ENCODE measurements around the gene MPO. TPM values are rescaled to one million over a fixed set of nuclear protein-coding genes. Genes with fewer than 3 reads are reported as not detected.

The MPO gene
- total and polyA plus RNA-seq, 9 donors, result 0.02 to 0.67 (median 0.11) TPM; not detected in 4

- no peak for DNase-seq
- Histone ChIP-seq H3K4me3 (no peak overlapping the region), H3K27ac (no peak overlapping the region), H3K4me1 (ENCODE audit: insufficient read depth) (no peaks in the 10 kb centered on the region), H3K27me3 (no peaks in the 10 kb centered on the region), H3K36me3 (no peaks in the 10 kb centered on the region), H3K9me3 (no peaks in the 10 kb centered on the region)
- no peak for TF ChIP-seq POLR2A (IDR thresholded peaks at IDR 0.05)
- no peak for TF ChIP-seq EP300 (IDR thresholded peaks at IDR 0.05)
- no peak for TF ChIP-seq CTCF (IDR thresholded peaks at IDR 0.05)
- WGBS, 3 donors, result 83 to 85% (median 85%) methylated on average over 6 of the region's 6 CpGs
- intact Hi-C loops (cut with DNase I), result no loop called here
Measured at GRCh38 chr17:58300336-58300735, 19.6 kb upstream of the MPO start.

- DNase-seq, result no peak
- TF ChIP-seq POLR2A (IDR thresholded peaks at IDR 0.05) (no peak), CTCF (IDR thresholded peaks at IDR 0.05) (no peak), EP300 (IDR thresholded peaks at IDR 0.05) (no peak)
- intact Hi-C loops (cut with DNase I), result no loop called here
- Histone ChIP-seq H3K9me3 (no peaks in the 10 kb centered on the region), H3K36me3 (no peaks in the 10 kb centered on the region), H3K27me3 (no peaks in the 10 kb centered on the region), H3K27ac (no peak overlapping the region), H3K4me1 (ENCODE audit: insufficient read depth) (no peaks in the 10 kb centered on the region), H3K4me3 (no peak overlapping the region)
- 82 to 85% (median 84%) methylated on average over 1 of the region's 1 CpG for WGBS, 3 donors
Measured at GRCh38 chr17:58294034-58294433, 13.3 kb upstream of the MPO start.

- TF ChIP-seq EP300 (IDR thresholded peaks at IDR 0.05) (no peak), CTCF (IDR thresholded peaks at IDR 0.05) (no peak), POLR2A (IDR thresholded peaks at IDR 0.05) (no peak)
- Histone ChIP-seq H3K4me1 (ENCODE audit: insufficient read depth) (no peaks in the 10 kb centered on the region), H3K27me3 (no peaks in the 10 kb centered on the region), H3K9me3 (no peaks in the 10 kb centered on the region), H3K36me3 (no peaks in the 10 kb centered on the region), H3K27ac (no peak overlapping the region), H3K4me3 (no peak overlapping the region)
- 67 to 78% (median 71%) methylated on average over 5 of the region's 5 CpGs for WGBS, 3 donors
- DNase-seq, result no peak
- intact Hi-C loops (cut with DNase I), result no loop called here
Measured at GRCh38 chr17:58291246-58291645, 10.5 kb upstream of the MPO start.

GRCh38 chr17:58289869-58290268 lies 9.1 kb upstream of the MPO start:
- intact Hi-C loops (cut with DNase I), result no loop called here
- DNase-seq, result no peak
- no peak overlapping the region for H3K27ac ChIP-seq

More at GRCh38 chr17:58289869-58290268, 9.1 kb upstream of the MPO start:
- H3K9me3 ChIP-seq, result no peaks in the 10 kb centered on the region
- H3K4me3 ChIP-seq, result no peak overlapping the region
- H3K36me3 ChIP-seq, result no peaks in the 10 kb centered on the region
- no peaks in the 10 kb centered on the region for H3K4me1 ChIP-seq (ENCODE audit: insufficient read depth)
- no peak for TF ChIP-seq POLR2A (IDR thresholded peaks at IDR 0.05)
- no peak for TF ChIP-seq EP300 (IDR thresholded peaks at IDR 0.05)
- no peak for TF ChIP-seq CTCF (IDR thresholded peaks at IDR 0.05)
- 39 to 52% (median 47%) methylated on average over 2 of the region's 2 CpGs for WGBS, 3 donors
- H3K27me3 ChIP-seq, result no peaks in the 10 kb centered on the region

Data from ovary (tissue), 9 donors.